Mucosa of rectum (tissue), 2 donors: ENCODE results near the gene COL23A1.

ENCODE experiments used
- H3K27ac ChIP-seq, 2 donors: one replicate each; pipeline ENCODE4 v1.7.0; 2013; ENCODE audit warnings: inconsistent platforms in 2 of 2, low read depth in 2 of 2, low read length in 2 of 2
- H3K27me3 ChIP-seq, 2 donors: one replicate each; pipeline ENCODE4 v1.7.0; 2013; ENCODE audit warnings: low read length in 2 of 2; ENCODE audit not compliant: control insufficient read depth in 2 of 2, insufficient read depth in 2 of 2
- H3K36me3 ChIP-seq, 2 donors: one replicate each; pipeline ENCODE4 v1.7.0; 2013; ENCODE audit warnings: low read length in 2 of 2; ENCODE audit not compliant: control insufficient read depth in 2 of 2, insufficient read depth in 2 of 2
- H3K4me1 ChIP-seq, 2 donors: one replicate each; pipeline ENCODE4 v1.7.0; 2013; ENCODE audit warnings: low read length in 2 of 2, mild to moderate bottlenecking in 1 of 2; ENCODE audit not compliant: control insufficient read depth in 2 of 2, insufficient read depth in 2 of 2
- H3K4me3 ChIP-seq, 2 donors: one replicate each; pipeline ENCODE4 v1.7.0; 2013; ENCODE audit warnings: low read length in 2 of 2
- H3K9ac ChIP-seq, 2 donors: one replicate each; pipeline ENCODE4 v1.7.0; 2013; ENCODE audit warnings: low read length in 2 of 2, low read depth in 1 of 2, mild to moderate bottlenecking in 1 of 2
- H3K9me3 ChIP-seq, 2 donors: one replicate each; pipeline ENCODE4 v1.7.0; 2013; ENCODE audit warnings: low read length in 2 of 2; ENCODE audit not compliant: control insufficient read depth in 2 of 2
- donor health status: healthy.
- donor health status: Normal muscosa, but diverticular disease.

The COL23A1 gene

GRCh38 chr5:178365501-178366440 lies 224.4 kb downstream of the COL23A1 start:
- H3K27me3 ChIP-seq = peaks cover under 1 to 2% of the 10 kb centered on the region in 2 donors
- no peak overlapping the region for H3K4me3 ChIP-seq
- no peak overlapping the region for H3K27ac ChIP-seq
- H3K4me1 ChIP-seq = no peaks in the 10 kb centered on the region
- H3K36me3 ChIP-seq = no peaks in the 10 kb centered on the region
- H3K9me3 ChIP-seq = no peaks in the 10 kb centered on the region
- H3K9ac ChIP-seq = no peak overlapping the region

- H3K27ac ChIP-seq = no peak overlapping the region
- H3K9me3 ChIP-seq = no peaks in the 10 kb centered on the region
- no peaks in the 10 kb centered on the region for H3K36me3 ChIP-seq
- no peak overlapping the region for H3K4me3 ChIP-seq
- no peaks in the 10 kb centered on the region for H3K4me1 ChIP-seq
- no peak overlapping the region for H3K9ac ChIP-seq
- peaks cover 2 to 3% of the 10 kb centered on the region in 2 donors for H3K27me3 ChIP-seq
Measured at GRCh38 chr5:178364326-178364675, 225.9 kb downstream of the COL23A1 start.

- Histone ChIP-seq H3K4me3 (no peak overlapping the region), H3K27me3 (peaks cover 2 to 3% of the 10 kb centered on the region in 2 donors), H3K9ac (no peak overlapping the region), H3K36me3 (no peaks in the 10 kb centered on the region), H3K27ac (no peak overlapping the region), H3K9me3 (no peaks in the 10 kb centered on the region), H3K4me1 (no peaks in the 10 kb centered on the region)
Measured at GRCh38 chr5:178363501-178364325, 226.5 kb downstream of the COL23A1 start.

DNA sequence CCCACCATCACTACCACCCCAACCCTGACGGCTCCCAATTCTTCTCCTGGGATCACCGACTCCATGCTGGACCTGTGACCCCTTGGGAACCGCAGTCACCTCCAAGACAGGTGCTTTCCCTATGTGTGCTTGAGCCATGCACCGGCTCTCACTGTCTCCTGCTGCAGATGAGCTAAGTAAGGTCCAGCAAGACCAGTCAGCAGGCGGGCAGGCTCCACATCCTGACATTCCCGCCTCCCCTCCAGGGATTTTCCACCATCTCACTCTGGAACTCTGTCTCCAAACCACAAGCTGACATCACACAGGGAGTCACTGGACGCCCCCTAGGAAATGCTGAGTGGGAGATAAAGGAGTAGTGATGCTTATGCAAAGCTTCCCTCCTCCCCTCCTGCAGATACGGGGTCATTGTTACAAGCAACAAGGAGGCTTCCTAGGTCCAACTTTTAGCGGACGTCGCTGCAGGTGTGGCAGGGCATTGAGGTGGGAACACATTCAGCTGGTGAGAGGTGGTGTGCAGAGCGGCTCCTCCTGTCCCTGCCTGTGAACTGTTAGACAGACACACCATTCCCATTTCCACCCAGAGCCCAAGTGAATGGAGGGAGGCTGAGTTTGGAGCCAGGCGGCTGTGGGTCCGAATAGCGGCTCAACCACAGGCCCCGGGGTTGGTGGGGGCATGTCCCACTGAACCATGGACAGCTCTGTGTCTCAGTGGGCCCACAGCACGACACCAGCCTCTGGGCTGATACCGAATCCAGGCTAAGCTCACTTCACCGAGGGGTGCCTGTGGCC lies 228.3 kb downstream of the COL23A1 start:
- H3K4me3 ChIP-seq = no peak overlapping the region
- no peak overlapping the region for H3K27ac ChIP-seq
- H3K9me3 ChIP-seq = no peaks in the 10 kb centered on the region
- H3K36me3 ChIP-seq = no peaks in the 10 kb centered on the region
- H3K9ac ChIP-seq = no peak overlapping the region
- no peaks in the 10 kb centered on the region for H3K4me1 ChIP-seq
- H3K27me3 ChIP-seq = peaks cover 3 to 4% of the 10 kb centered on the region in 2 donors

DNA sequence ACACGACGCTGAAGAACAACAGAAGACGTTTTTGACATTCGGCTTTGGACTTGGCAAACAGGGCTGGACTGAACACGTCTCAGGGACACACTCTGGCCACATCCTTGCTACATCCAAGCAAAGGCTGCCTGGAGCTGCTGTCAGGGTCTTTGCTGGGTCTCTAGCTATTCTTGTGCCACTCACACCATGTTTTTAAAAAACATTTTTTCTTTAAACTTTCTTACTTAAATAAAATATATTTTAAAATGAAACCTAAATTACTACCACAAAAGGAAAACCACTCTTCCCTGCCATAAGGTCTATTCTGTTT lies 229.3 kb downstream of the COL23A1 start:
- Histone ChIP-seq H3K4me3 (no peak overlapping the region), H3K27me3 (peaks cover 3 to 4% of the 10 kb centered on the region in 2 donors), H3K9ac (no peak overlapping the region), H3K4me1 (peaks cover 0 to 3% of the 10 kb centered on the region in 2 donors), H3K36me3 (no peaks in the 10 kb centered on the region), H3K27ac (no peak overlapping the region), H3K9me3 (no peaks in the 10 kb centered on the region)

GRCh38 chr5:178360222-178360925 lies 229.8 kb downstream of the COL23A1 start:
- no peaks in the 10 kb centered on the region for H3K36me3 ChIP-seq
- no peak overlapping the region for H3K9ac ChIP-seq
- H3K27me3 ChIP-seq = peaks cover 3 to 4% of the 10 kb centered on the region in 2 donors
- H3K27ac ChIP-seq = no peak overlapping the region
- no peaks in the 10 kb centered on the region for H3K9me3 ChIP-seq
- no peak overlapping the region for H3K4me3 ChIP-seq
- H3K4me1 ChIP-seq = peaks cover 0 to 3% of the 10 kb centered on the region in 2 donors

DNA sequence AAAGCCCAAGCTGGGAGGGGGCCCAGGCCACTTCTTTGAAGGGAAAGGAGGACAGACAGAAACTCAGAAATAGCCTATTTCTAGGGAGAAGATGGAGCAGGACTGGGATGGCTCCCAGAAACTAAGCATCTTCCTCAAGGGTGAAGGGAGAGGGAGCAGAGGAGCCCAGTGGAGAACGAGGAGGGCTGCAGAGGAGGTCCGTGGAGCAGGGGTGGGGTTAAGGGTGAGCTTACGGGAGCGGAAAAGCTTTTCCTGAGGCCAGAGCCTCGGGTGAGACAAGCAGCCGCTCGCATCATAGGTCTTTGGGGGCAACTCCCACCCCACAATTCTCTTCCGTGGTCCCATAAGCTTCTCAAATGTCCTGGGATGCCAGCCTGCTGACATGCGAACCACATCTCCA lies 230.5 kb downstream of the COL23A1 start:
- H3K27ac ChIP-seq = no peak overlapping the region
- H3K27me3 ChIP-seq = peaks cover 3 to 4% of the 10 kb centered on the region in 2 donors
- H3K4me3 ChIP-seq = no peak overlapping the region
- no peaks in the 10 kb centered on the region for H3K9me3 ChIP-seq
- H3K9ac ChIP-seq = no peak overlapping the region
- H3K36me3 ChIP-seq = no peaks in the 10 kb centered on the region
- peaks cover 0 to 3% of the 10 kb centered on the region in 2 donors for H3K4me1 ChIP-seq

- no peak overlapping the region for H3K4me3 ChIP-seq
- H3K9ac ChIP-seq = no peak overlapping the region
- peaks cover 0 to 3% of the 10 kb centered on the region in 2 donors for H3K4me1 ChIP-seq
- H3K9me3 ChIP-seq = no peaks in the 10 kb centered on the region
- H3K27me3 ChIP-seq = peaks cover 2 to 3% of the 10 kb centered on the region in 2 donors
- H3K36me3 ChIP-seq = no peaks in the 10 kb centered on the region
- H3K27ac ChIP-seq = no peak overlapping the region
Measured at GRCh38 chr5:178357678-178358077, 232.5 kb downstream of the COL23A1 start.

DNA sequence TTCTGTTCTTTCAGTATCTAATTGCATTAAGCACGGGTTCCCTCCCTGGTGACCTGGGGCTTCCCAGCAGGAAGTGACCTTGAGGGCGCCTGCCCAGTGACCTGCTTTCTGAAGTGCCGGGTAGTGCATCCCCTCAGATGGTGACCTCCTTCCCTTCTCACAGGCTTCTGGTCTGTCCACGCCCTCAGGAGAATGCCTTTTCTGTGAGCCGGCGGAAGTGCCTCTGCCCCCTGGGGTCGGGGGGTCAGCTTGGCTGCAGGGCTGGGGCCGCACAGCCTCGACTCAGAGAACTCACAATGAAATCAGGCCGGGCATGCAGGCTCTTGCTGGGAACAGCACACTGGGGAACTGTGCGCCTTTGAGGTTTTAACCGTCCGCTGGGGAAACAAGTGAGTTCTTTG lies 233.1 kb downstream of the COL23A1 start:
- H3K27me3 ChIP-seq = peaks cover 2 to 3% of the 10 kb centered on the region in 2 donors
- H3K9ac ChIP-seq = no peak overlapping the region
- no peaks in the 10 kb centered on the region for H3K36me3 ChIP-seq
- H3K27ac ChIP-seq = no peak overlapping the region
- H3K4me3 ChIP-seq = no peak overlapping the region
- H3K9me3 ChIP-seq = no peaks in the 10 kb centered on the region
- peaks cover 0 to 3% of the 10 kb centered on the region in 2 donors for H3K4me1 ChIP-seq
